Tibial nerve (tissue), 4 donors: Measurements from ENCODE around the gene TTC28. TPM values are rescaled to one million over a fixed set of nuclear protein-coding genes. Genes with fewer than 3 reads are reported as not detected.

Experiments used
- DNase-seq, 2 donors: peaks; one replicate each; pipeline ENCODE4 v3.0.0-alpha.2; 2019; ENCODE audit warnings: low spot score in 2 of 2
- H3K27ac ChIP-seq, 4 donors: fragments of 200-600 bp; sonication (generic) in 3 of 4; one replicate each; pipeline ENCODE4 v1.5.1; 2017 to 2019; ENCODE audit warnings: mild to moderate bottlenecking in 1 of 4
- H3K27me3 ChIP-seq, 2 donors: fragments of 200-600 bp; sonication (generic) in 1 of 2; one replicate each; pipeline versions ENCODE4 v1.5.1 to v1.6.0; 2017 to 2019
- H3K36me3 ChIP-seq, 3 donors: fragments of 200-600 bp; sonication (generic); one replicate each; pipeline ENCODE4 v1.5.1; 2018 to 2019
- H3K4me1 ChIP-seq, 4 donors: fragments of 200-600 bp; sonication (generic) in 3 of 4; one replicate each; pipeline ENCODE4 v1.5.1; 2017 to 2019
- H3K4me3 ChIP-seq, 4 donors: fragments of 200-600 bp; sonication (generic) in 3 of 4; one replicate each; pipeline ENCODE4 v1.5.1; 2017 to 2019; ENCODE audit warnings: mild to moderate bottlenecking in 1 of 4, moderate library complexity in 1 of 4
- H3K9me3 ChIP-seq, 4 donors: fragments of 200-600 bp; sonication (generic) in 3 of 4; one replicate each; pipeline ENCODE4 v1.5.1; 2017 to 2019
- CTCF ChIP-seq, 5 experiments: fragments of 200-600 bp in 3 of 5; fragments of 450-650 bp in 2 of 5; sonication (generic) in 3 of 5; IDR thresholded peaks; one replicate each; pipeline ENCODE4 v1.5.1; 2016 to 2019; ENCODE audit warnings: antibody characterized with exemption in 5 of 5, mild to moderate bottlenecking in 3 of 5, moderate library complexity in 2 of 5
- EP300 ChIP-seq, 2 donors: sonication (generic); formaldehyde crosslinking; IDR thresholded peaks; one replicate each; pipeline ENCODE4 v1.6.1; 2017; ENCODE audit warnings: antibody characterized with exemption in 2 of 2, mild to moderate bottlenecking in 1 of 2
- POLR2A ChIP-seq, 2 donors: fragments of 450-650 bp; IDR thresholded peaks; one replicate each; pipeline ENCODE4 v1.6.1; 2017; ENCODE audit warnings: antibody characterized with exemption in 2 of 2, mild to moderate bottlenecking in 2 of 2, moderate library complexity in 2 of 2
- WGBS, 2 donors: methylation state at CpG; one replicate each; pipeline ENCODE4 v1.1.5; 2018; 5-methylcytosine and 5-hydroxymethylcytosine counted together
- total RNA-seq, 4 donors: library from RNA; depleted of rRNA; stranded (reverse); fragments of >200 nt; gene quantifications; one replicate each; pipeline ENCODE4 v1.1.0, GENCODE V29; 2016

The TTC28 gene
- total RNA-seq, 4 donors from 2014 or later = 83.9 to 177 (median 128) TPM

GRCh38 chr22:28411125-28411524, 268.5 kb downstream of the TTC28 start:
- peak overlapping the region in 2 of 4 donors; percentile 29 to 66 for H3K27ac ChIP-seq
- no peaks in the 10 kb centered on the region for H3K36me3 ChIP-seq
- TF ChIP-seq CTCF (IDR thresholded peaks at IDR 0.05) (no peak), POLR2A (IDR thresholded peaks at IDR 0.05) (no peak), EP300 (IDR thresholded peaks at IDR 0.05) (no peak)
- no peak for DNase-seq
- no peak overlapping the region for H3K4me3 ChIP-seq
- peaks cover 0 to 64% (median 22%) of the 10 kb centered on the region in 4 donors for H3K4me1 ChIP-seq
- H3K27me3 ChIP-seq = no peaks in the 10 kb centered on the region
- no peaks in the 10 kb centered on the region for H3K9me3 ChIP-seq
- 45% methylated on average over 4 of the region's 4 CpGs for WGBS, 2 donors

- H3K27ac ChIP-seq = peak overlapping the region in 2 of 4 donors; percentile 20 to 31
- no peak for TF ChIP-seq EP300 (IDR thresholded peaks at IDR 0.05)
- no peak for TF ChIP-seq POLR2A (IDR thresholded peaks at IDR 0.05)
- TF ChIP-seq CTCF (IDR thresholded peaks at IDR 0.05) = no peak
- H3K9me3 ChIP-seq = no peaks in the 10 kb centered on the region
- H3K27me3 ChIP-seq = no peaks in the 10 kb centered on the region
- peaks cover 0 to 64% (median 22%) of the 10 kb centered on the region in 4 donors for H3K4me1 ChIP-seq
- no peak overlapping the region for H3K4me3 ChIP-seq
- H3K36me3 ChIP-seq = no peaks in the 10 kb centered on the region
- WGBS, 2 donors = 48 to 57% methylated on average over 3 of the region's 3 CpGs
- no peak for DNase-seq
Measured at GRCh38 chr22:28410050-28410816, 269.4 kb downstream of the TTC28 start.

GRCh38 chr22:28408709-28409108, 270.9 kb downstream of the TTC28 start:
- DNase-seq = no peak
- Histone ChIP-seq H3K36me3 (no peaks in the 10 kb centered on the region), H3K9me3 (no peaks in the 10 kb centered on the region), H3K4me3 (no peak overlapping the region), H3K27ac (no peak overlapping the region), H3K4me1 (peaks cover 0 to 53% (median 15%) of the 10 kb centered on the region in 4 donors), H3K27me3 (no peaks in the 10 kb centered on the region)
- TF ChIP-seq POLR2A (IDR thresholded peaks at IDR 0.05) (no peak), CTCF (IDR thresholded peaks at IDR 0.05) (no peak), EP300 (IDR thresholded peaks at IDR 0.05) (no peak)
- 64% methylated on average over 2 of the region's 2 CpGs for WGBS, 2 donors

- DNase-seq = no peak
- Histone ChIP-seq H3K4me3 (no peak overlapping the region), H3K27ac (no peak overlapping the region), H3K36me3 (no peaks in the 10 kb centered on the region), H3K4me1 (peaks cover 0 to 44% (median 14%) of the 10 kb centered on the region in 4 donors), H3K9me3 (no peaks in the 10 kb centered on the region), H3K27me3 (no peaks in the 10 kb centered on the region)
- no peak for TF ChIP-seq EP300 (IDR thresholded peaks at IDR 0.05)
- no peak for TF ChIP-seq POLR2A (IDR thresholded peaks at IDR 0.05)
- TF ChIP-seq CTCF (IDR thresholded peaks at IDR 0.05) = no peak
- WGBS, 2 donors = 66 to 69% methylated on average over 4 of the region's 4 CpGs
Measured at GRCh38 chr22:28407645-28408044, 272.0 kb downstream of the TTC28 start.

GRCh38 chr22:28406246-28406645, 273.4 kb downstream of the TTC28 start:
- no peaks in the 10 kb centered on the region for H3K27me3 ChIP-seq
- no peak overlapping the region for H3K27ac ChIP-seq
- H3K9me3 ChIP-seq = no peaks in the 10 kb centered on the region
- TF ChIP-seq CTCF (IDR thresholded peaks at IDR 0.05) = no peak
- TF ChIP-seq POLR2A (IDR thresholded peaks at IDR 0.05) = no peak
- no peak for TF ChIP-seq EP300 (IDR thresholded peaks at IDR 0.05)
- 94 to 97% methylated on average over 3 of the region's 3 CpGs for WGBS, 2 donors
- H3K4me3 ChIP-seq = no peak overlapping the region
- H3K4me1 ChIP-seq = peaks cover 0 to 30% (median 13%) of the 10 kb centered on the region in 4 donors
- no peak for DNase-seq
- no peaks in the 10 kb centered on the region for H3K36me3 ChIP-seq
